HCT116 (cell line): Measurements from ENCODE around the gene KRT33B. TPM values are rescaled to one million over a fixed set of nuclear protein-coding genes. Genes with fewer than 3 reads are reported as not detected.

ENCODE experiments used
- ATAC-seq: fragments of 200-7000 bp; cut with Tn5 transposase; 2 replicates; pipeline ENCODE4 v1.9.1; 2020; ENCODE audit warnings: mild to moderate bottlenecking, moderate library complexity
- BruUV-seq: library from RNA; stranded (reverse); fragments of 400-500 nt; replicated peaks from 2 replicates; lab custom pipeline; 2021; lab: Mats Ljungman, UMichigan
- CTCF ChIA-PET: fragments of 300-600 bp; sonication (Branson Sonifier 250); formaldehyde crosslinking; loops from one replicate; lab custom pipeline; 2021; ENCODE audit warnings: antibody characterized with exemption; lab: Charles Lee
- POLR2A ChIA-PET: fragments of 300-600, 350-600 bp; sonication (Branson Sonifier 250); formaldehyde crosslinking; loops from one replicate; lab custom pipeline; 2021; ENCODE audit warnings: antibody characterized with exemption; lab: Charles Lee
- RAD21 ChIA-PET, 2 experiments: fragments of 300-600 bp; sonication (Branson Sonifier 250); formaldehyde crosslinking; loops; one replicate each; lab custom pipeline; 2023; ENCODE audit warnings: low total read pairs in 2 of 2; ENCODE audit not compliant: uncharacterized antibody in 2 of 2, unreplicated experiment in 2 of 2, low non-redundant PET in 1 of 2; lab: Charles Lee
- DNase-seq: peaks from one replicate; pipeline ENCODE4 v3.0.0-alpha.2; 2010; ENCODE audit warnings: low read depth, low spot score
- H2AFZ ChIP-seq: fragments of 200-600 bp; shearing (Covaris generic), sonication (generic); 2 replicates; pipeline ENCODE4 v1.6.1; 2017; ENCODE audit warnings: low read depth, mixed run types, mixed read lengths, antibody characterized with exemption, low read length; ENCODE audit not compliant: poor library complexity, severe bottlenecking
- H3K27ac ChIP-seq: 2 replicates; pipeline ENCODE4 v1.5.1; 2012; ENCODE audit warnings: low read depth, low read length
- H3K27me3 ChIP-seq: fragments of 200-600 bp; sonication (generic); 2 replicates; pipeline ENCODE4 v1.6.1; 2016; ENCODE audit warnings: mixed run types, low read length, mixed read lengths; ENCODE audit not compliant: insufficient read depth
- H3K36me3 ChIP-seq, 2 experiments: fragments of 200-500 bp in 1 of 2; fragments of 200-600 bp in 1 of 2; sonication (Bioruptor generic) in 1 of 2; sonication (generic) in 1 of 2; 2 replicates each; pipeline versions ENCODE4 v1.5.1 to v1.6.1; 2014 to 2016; ENCODE audit warnings: low read length in 2 of 2, inconsistent platforms in 1 of 2, mixed read lengths in 1 of 2, mixed run types in 1 of 2; ENCODE audit not compliant: insufficient read depth in 2 of 2, control insufficient read depth in 1 of 2
- H3K4me1 ChIP-seq, 2 experiments: fragments of 200-600 bp in 1 of 2; sonication (generic) in 1 of 2; 2 replicates each; pipeline versions ENCODE4 v1.5.1 to v1.6.1; 2012 to 2017; ENCODE audit warnings: low read length in 2 of 2, inconsistent platforms in 1 of 2, mild to moderate bottlenecking in 1 of 2, mixed read lengths in 1 of 2, mixed run types in 1 of 2, moderate library complexity in 1 of 2; ENCODE audit not compliant: insufficient read depth in 2 of 2, control insufficient read depth in 1 of 2
- H3K4me2 ChIP-seq: fragments of 200-600 bp; sonication (generic); 2 replicates; pipeline ENCODE4 v1.6.1; 2017; ENCODE audit warnings: mixed run types, low read length, mixed read lengths
- H3K4me3 ChIP-seq, 2 experiments: fragments of 200-600 bp in 1 of 2; sonication (generic) in 1 of 2; replicated peaks in 1 of 2; 2 replicates each; pipeline ENCODE4 v1.5.1; 2011 to 2016; ENCODE audit warnings: low read length in 2 of 2, control low read depth in 1 of 2, low read depth in 1 of 2, mild to moderate bottlenecking in 1 of 2, mixed read lengths in 1 of 2, mixed run types in 1 of 2
- H3K79me2 ChIP-seq: fragments of 200-600 bp; sonication (generic); 2 replicates; pipeline ENCODE4 v1.6.1; 2017; ENCODE audit warnings: mild to moderate bottlenecking, mixed run types, low read length, moderate library complexity, mixed read lengths; ENCODE audit not compliant: insufficient read depth
- H3K9ac ChIP-seq: fragments of 200-600 bp; sonication (generic); 2 replicates; pipeline ENCODE4 v1.6.1; 2016; ENCODE audit warnings: low read length, mixed read lengths
- H3K9me2 ChIP-seq: fragments of 200-600 bp; sonication (generic), shearing (Covaris generic); 2 replicates; pipeline ENCODE4 v1.6.1; 2017; ENCODE audit warnings: mixed run types, mild to moderate bottlenecking, moderate library complexity; ENCODE audit not compliant: insufficient read depth
- H3K9me3 ChIP-seq, 2 experiments: fragments of 200-500 bp in 1 of 2; fragments of 200-600 bp in 1 of 2; sonication (Bioruptor generic) in 1 of 2; sonication (generic) in 1 of 2; 2 replicates each; pipeline ENCODE4 v1.6.1; 2014 to 2017; ENCODE audit warnings: low read length in 2 of 2, mixed read lengths in 2 of 2, inconsistent platforms in 1 of 2, low read depth in 1 of 2, mild to moderate bottlenecking in 1 of 2, mixed run types in 1 of 2, moderate library complexity in 1 of 2; ENCODE audit not compliant: control insufficient read depth in 1 of 2, insufficient read depth in 1 of 2
- H4K20me1 ChIP-seq: fragments of 200-600 bp; sonication (generic), shearing (Covaris generic); 2 replicates; pipeline ENCODE4 v1.6.1; 2017; ENCODE audit warnings: mixed run types, mild to moderate bottlenecking, moderate library complexity; ENCODE audit not compliant: insufficient read depth
- CBX3 ChIP-seq: IDR thresholded peaks from 2 replicates; pipeline ENCODE4 v1.6.1; 2012; ENCODE audit warnings: low read depth
- EGR1 ChIP-seq: IDR thresholded peaks from 2 replicates; pipeline ENCODE4 v1.6.1; 2012; ENCODE audit warnings: low read depth
- ELF1 ChIP-seq: IDR thresholded peaks from 2 replicates; pipeline ENCODE4 v1.6.1; 2012; ENCODE audit warnings: low read depth, borderline replicate concordance
- EZH2 ChIP-seq: fragments of 200-600 bp; sonication (generic); IDR thresholded peaks from 2 replicates; pipeline ENCODE4 v1.6.1; 2017; ENCODE audit warnings: antibody characterized with exemption, mixed run types
- FOSL1 ChIP-seq: IDR thresholded peaks from 2 replicates; pipeline ENCODE4 v1.6.1; 2012; ENCODE audit warnings: low read depth
- JUND ChIP-seq: IDR thresholded peaks from 2 replicates; pipeline ENCODE4 v1.6.1; 2012
- POLR2AphosphoS5 ChIP-seq: IDR thresholded peaks from 2 replicates; pipeline ENCODE4 v1.6.1; 2011; ENCODE audit warnings: mild to moderate bottlenecking, low read depth, low read length, moderate library complexity
- RAD21 ChIP-seq: IDR thresholded peaks from 2 replicates; pipeline ENCODE4 v1.6.1; 2012; ENCODE audit warnings: low read depth, mild to moderate bottlenecking
- SIN3A ChIP-seq: IDR thresholded peaks from 2 replicates; pipeline ENCODE4 v1.6.1; 2012; ENCODE audit warnings: low read depth
- SP1 ChIP-seq: IDR thresholded peaks from 2 replicates; pipeline ENCODE4 v1.6.1; 2012; ENCODE audit warnings: low read depth
- SRF ChIP-seq: IDR thresholded peaks from 2 replicates; pipeline ENCODE4 v1.6.1; 2012; ENCODE audit warnings: low read depth
- TCF7L2 ChIP-seq: IDR thresholded peaks from 2 replicates; pipeline ENCODE4 v1.7.0; 2011; ENCODE audit warnings: borderline replicate concordance, inconsistent platforms; ENCODE audit not compliant: insufficient read depth, insufficient read length; ENCODE audit errors: extremely low read depth
- YY1 ChIP-seq: IDR thresholded peaks from 2 replicates; pipeline ENCODE4 v1.6.1; 2011; ENCODE audit warnings: low read length, low read depth, moderate library complexity, mild to moderate bottlenecking; ENCODE audit not compliant: insufficient replicate concordance; ENCODE audit errors: extremely low read depth
- ZNF274 ChIP-seq: fragments of 200-500 bp; sonication (Bioruptor generic); IDR thresholded peaks from 2 replicates; pipeline ENCODE4 v1.6.1; 2014; ENCODE audit warnings: mild to moderate bottlenecking, low read depth, low read length, inconsistent platforms
- intact Hi-C: fragments of 100-400 bp; cut with micrococcal nuclease; formaldehyde crosslinking; loops from 2 replicates; pipeline ENCODE4 v1.10.0; 2022
- total RNA-seq: library from RNA; stranded (reverse); gene quantifications from one replicate; pipeline ENCODE4 v1.2.1, GENCODE V29; 2021; ENCODE audit not compliant: unreplicated experiment
- TF ChIP-seq, protein P1 (sequence below): IDR thresholded peaks from 2 replicates; pipeline ENCODE4 v1.6.1; 2011; ENCODE audit warnings: mild to moderate bottlenecking, low read length, moderate library complexity; ENCODE audit not compliant: insufficient replicate concordance; ENCODE audit errors: extremely low read depth
- TF ChIP-seq, protein P2 (sequence below): IDR thresholded peaks from 2 replicates; pipeline ENCODE4 v1.6.1; 2012
- TF ChIP-seq, protein P3 (sequence below), 3 experiments: fragments of 200-600 bp in 1 of 3; sonication (generic) in 1 of 3; IDR thresholded peaks in 2 of 3; conservative IDR thresholded peaks in 1 of 3; 2 replicates each; pipeline ENCODE4 v1.5.1; 2012 to 2017; ENCODE audit warnings: low read depth in 2 of 3, low read length in 2 of 3, antibody characterized with exemption in 1 of 3, borderline replicate concordance in 1 of 3, control low read depth in 1 of 3, mild to moderate bottlenecking in 1 of 3, mixed read lengths in 1 of 3, mixed run types in 1 of 3, moderate library complexity in 1 of 3; ENCODE audit not compliant: insufficient read depth in 1 of 3
- TF ChIP-seq, protein P4 (sequence below): IDR thresholded peaks from 2 replicates; pipeline ENCODE4 v1.6.1; 2012; ENCODE audit warnings: low read depth

The KRT33B gene
- total RNA-seq, 1 experiment from 2014 or later: not detected

DNA sequence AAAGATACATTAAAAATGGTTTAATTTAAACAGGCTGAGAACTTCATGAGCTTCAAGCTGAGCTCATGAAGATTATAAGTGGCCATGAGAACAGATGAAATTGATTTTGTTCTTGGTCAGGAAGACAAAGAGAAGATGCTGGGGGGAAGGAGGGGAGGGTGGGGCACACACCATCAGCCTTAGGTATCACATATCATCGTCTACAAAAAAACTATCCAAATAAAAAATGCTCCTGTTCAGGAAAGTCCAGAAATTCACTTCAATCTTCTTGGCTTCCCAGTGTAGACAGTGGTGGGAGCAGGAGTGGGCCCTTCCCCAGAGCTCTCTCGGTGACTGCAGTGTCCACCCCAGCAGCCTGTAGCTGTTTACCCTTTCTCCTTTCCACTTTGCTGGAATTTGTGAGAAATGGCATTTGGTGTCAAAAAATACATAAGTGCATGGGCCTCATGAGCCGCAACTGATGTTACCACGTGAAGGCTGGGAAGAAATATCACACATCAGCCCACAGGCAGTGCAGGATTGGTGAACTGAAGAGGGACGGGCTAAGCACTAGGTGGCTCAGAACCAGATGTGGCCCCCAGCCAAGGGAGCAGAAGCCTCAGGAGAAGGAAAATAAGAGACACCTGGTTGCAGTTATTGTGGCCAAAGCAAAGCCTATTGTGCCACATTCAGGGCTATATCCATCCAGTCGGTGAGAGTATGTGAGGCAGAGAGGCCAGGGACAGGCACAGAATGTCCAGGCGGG is 48.7 kb upstream of the KRT33B start:
- Histone ChIP-seq H3K36me3 (no peaks in the 10 kb centered on the region), H3K4me1 (peaks cover 15 to 44% of the 10 kb centered on the region in 2 experiments), H3K4me3 (no peak overlapping the region), H4K20me1 (no peaks in the 10 kb centered on the region), H3K27ac (no peak overlapping the region), H3K27me3 (no peaks in the 10 kb centered on the region), H3K9me2 (no peaks in the 10 kb centered on the region), H3K9me3 (no peaks in the 10 kb centered on the region), H3K4me2 (peak overlapping the region; percentile 54), H3K79me2 (no peaks in the 10 kb centered on the region), H3K9ac (no peak overlapping the region), H2AFZ (no peak overlapping the region)
- ChIA-PET CTCF (interaction anchor here (0.6 to 2.1 kb wide), 17 partner anchors 8 to 247 kb away, joined by 3 to 21 read pairs (median 5); partner anchors contain the start of gene KRT15), POLR2A (interaction anchor here (1.2 to 1.3 kb wide), 3 partner anchors 14 to 107 kb away, joined by 3 to 7 read pairs (median 5); no protein-coding TSS in a partner anchor), RAD21 (interaction anchor here in 1 of 2 experiments (1.0 kb wide), 1 partner anchor 77 kb away, joined by 5 read pairs; no protein-coding TSS in a partner anchor)
- intact Hi-C loops: loop anchor here (10.0 kb wide), 1 partner anchor 77 kb away; no protein-coding TSS in a partner anchor
- no peak for DNase-seq
- TF ChIP-seq, protein P1, sequence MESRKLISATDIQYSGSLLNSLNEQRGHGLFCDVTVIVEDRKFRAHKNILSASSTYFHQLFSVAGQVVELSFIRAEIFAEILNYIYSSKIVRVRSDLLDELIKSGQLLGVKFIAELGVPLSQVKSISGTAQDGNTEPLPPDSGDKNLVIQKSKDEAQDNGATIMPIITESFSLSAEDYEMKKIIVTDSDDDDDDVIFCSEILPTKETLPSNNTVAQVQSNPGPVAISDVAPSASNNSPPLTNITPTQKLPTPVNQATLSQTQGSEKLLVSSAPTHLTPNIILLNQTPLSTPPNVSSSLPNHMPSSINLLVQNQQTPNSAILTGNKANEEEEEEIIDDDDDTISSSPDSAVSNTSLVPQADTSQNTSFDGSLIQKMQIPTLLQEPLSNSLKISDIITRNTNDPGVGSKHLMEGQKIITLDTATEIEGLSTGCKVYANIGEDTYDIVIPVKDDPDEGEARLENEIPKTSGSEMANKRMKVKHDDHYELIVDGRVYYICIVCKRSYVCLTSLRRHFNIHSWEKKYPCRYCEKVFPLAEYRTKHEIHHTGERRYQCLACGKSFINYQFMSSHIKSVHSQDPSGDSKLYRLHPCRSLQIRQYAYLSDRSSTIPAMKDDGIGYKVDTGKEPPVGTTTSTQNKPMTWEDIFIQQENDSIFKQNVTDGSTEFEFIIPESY: no peak
- TF ChIP-seq EGR1 (no peak), CBX3 (no peak), YY1 (no peak), SIN3A (no peak), FOSL1 (no peak), ELF1 (no peak), JUND (no peak), EZH2 (no peak), TCF7L2 (no peak), SP1 (no peak), ZNF274 (no peak), RAD21 (no peak), SRF (no peak), POLR2AphosphoS5 (no peak)
- TF ChIP-seq, protein P2, sequence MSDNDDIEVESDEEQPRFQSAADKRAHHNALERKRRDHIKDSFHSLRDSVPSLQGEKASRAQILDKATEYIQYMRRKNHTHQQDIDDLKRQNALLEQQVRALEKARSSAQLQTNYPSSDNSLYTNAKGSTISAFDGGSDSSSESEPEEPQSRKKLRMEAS: no peak
- TF ChIP-seq, protein P3, sequence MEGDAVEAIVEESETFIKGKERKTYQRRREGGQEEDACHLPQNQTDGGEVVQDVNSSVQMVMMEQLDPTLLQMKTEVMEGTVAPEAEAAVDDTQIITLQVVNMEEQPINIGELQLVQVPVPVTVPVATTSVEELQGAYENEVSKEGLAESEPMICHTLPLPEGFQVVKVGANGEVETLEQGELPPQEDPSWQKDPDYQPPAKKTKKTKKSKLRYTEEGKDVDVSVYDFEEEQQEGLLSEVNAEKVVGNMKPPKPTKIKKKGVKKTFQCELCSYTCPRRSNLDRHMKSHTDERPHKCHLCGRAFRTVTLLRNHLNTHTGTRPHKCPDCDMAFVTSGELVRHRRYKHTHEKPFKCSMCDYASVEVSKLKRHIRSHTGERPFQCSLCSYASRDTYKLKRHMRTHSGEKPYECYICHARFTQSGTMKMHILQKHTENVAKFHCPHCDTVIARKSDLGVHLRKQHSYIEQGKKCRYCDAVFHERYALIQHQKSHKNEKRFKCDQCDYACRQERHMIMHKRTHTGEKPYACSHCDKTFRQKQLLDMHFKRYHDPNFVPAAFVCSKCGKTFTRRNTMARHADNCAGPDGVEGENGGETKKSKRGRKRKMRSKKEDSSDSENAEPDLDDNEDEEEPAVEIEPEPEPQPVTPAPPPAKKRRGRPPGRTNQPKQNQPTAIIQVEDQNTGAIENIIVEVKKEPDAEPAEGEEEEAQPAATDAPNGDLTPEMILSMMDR (IDR thresholded peaks at IDR 0.05 in 2 of 3, conservative IDR thresholded peaks at IDR 0.05 in 1 of 3; ENCODE audit: borderline replicate concordance in 1 of 3, insufficient read depth in 1 of 3, low read depth in 2 of 3, low read length in 2 of 3): no peak
- TF ChIP-seq, protein P4, sequence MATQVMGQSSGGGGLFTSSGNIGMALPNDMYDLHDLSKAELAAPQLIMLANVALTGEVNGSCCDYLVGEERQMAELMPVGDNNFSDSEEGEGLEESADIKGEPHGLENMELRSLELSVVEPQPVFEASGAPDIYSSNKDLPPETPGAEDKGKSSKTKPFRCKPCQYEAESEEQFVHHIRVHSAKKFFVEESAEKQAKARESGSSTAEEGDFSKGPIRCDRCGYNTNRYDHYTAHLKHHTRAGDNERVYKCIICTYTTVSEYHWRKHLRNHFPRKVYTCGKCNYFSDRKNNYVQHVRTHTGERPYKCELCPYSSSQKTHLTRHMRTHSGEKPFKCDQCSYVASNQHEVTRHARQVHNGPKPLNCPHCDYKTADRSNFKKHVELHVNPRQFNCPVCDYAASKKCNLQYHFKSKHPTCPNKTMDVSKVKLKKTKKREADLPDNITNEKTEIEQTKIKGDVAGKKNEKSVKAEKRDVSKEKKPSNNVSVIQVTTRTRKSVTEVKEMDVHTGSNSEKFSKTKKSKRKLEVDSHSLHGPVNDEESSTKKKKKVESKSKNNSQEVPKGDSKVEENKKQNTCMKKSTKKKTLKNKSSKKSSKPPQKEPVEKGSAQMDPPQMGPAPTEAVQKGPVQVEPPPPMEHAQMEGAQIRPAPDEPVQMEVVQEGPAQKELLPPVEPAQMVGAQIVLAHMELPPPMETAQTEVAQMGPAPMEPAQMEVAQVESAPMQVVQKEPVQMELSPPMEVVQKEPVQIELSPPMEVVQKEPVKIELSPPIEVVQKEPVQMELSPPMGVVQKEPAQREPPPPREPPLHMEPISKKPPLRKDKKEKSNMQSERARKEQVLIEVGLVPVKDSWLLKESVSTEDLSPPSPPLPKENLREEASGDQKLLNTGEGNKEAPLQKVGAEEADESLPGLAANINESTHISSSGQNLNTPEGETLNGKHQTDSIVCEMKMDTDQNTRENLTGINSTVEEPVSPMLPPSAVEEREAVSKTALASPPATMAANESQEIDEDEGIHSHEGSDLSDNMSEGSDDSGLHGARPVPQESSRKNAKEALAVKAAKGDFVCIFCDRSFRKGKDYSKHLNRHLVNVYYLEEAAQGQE: no peak
- no TSS peak for BruUV-seq
- no peak for ATAC-seq
